HEK293 (cell line): ENCODE results near the gene SPATA6L.

Source experiments
- SP3 ChIP-seq: fragments of 450-650 bp; formaldehyde crosslinking; IDR thresholded peaks from 2 replicates; pipeline ENCODE4 v1.5.1; 2016; ENCODE audit warnings: missing biosample characterization, missing genetic modification characterization
- YY1 ChIP-seq: fragments of 450-650 bp; formaldehyde crosslinking; IDR thresholded peaks from 2 replicates; pipeline ENCODE4 v1.5.1; 2018; ENCODE audit warnings: missing biosample characterization, missing genetic modification characterization
- ZFP3 ChIP-seq: fragments of 450-650 bp; formaldehyde crosslinking; IDR thresholded peaks from 2 replicates; pipeline ENCODE4 v1.5.1; 2016; ENCODE audit warnings: low read depth, missing biosample characterization, missing genetic modification characterization
- ZNF138 ChIP-seq: fragments of 450-650 bp; formaldehyde crosslinking; IDR thresholded peaks from 2 replicates; pipeline ENCODE4 v1.5.1; 2016; ENCODE audit warnings: missing biosample characterization, missing genetic modification characterization, borderline replicate concordance
- ZNF211 ChIP-seq: fragments of 450-650 bp; formaldehyde crosslinking; IDR thresholded peaks from 2 replicates; pipeline ENCODE4 v1.5.1; 2016; ENCODE audit warnings: low read depth, missing biosample characterization, missing genetic modification characterization
- ZNF624 ChIP-seq: fragments of 450-650 bp; formaldehyde crosslinking; IDR thresholded peaks from 2 replicates; pipeline ENCODE4 v1.5.1; 2017; ENCODE audit warnings: missing biosample characterization, missing genetic modification characterization
- ZNF626 ChIP-seq: fragments of 450-650 bp; sonication (Bioruptor Pico); formaldehyde crosslinking; IDR thresholded peaks from 2 replicates; pipeline ENCODE4 v1.5.1; 2018; ENCODE audit warnings: missing biosample characterization, missing genetic modification characterization, inconsistent platforms
- TF ChIP-seq, protein P1 (sequence below): fragments of 450-650 bp; formaldehyde crosslinking; IDR thresholded peaks from 2 replicates; pipeline ENCODE4 v1.5.1; 2016; ENCODE audit warnings: missing biosample characterization, missing genetic modification characterization
- TF ChIP-seq, protein P2 (sequence below): fragments of 450-650 bp; formaldehyde crosslinking; IDR thresholded peaks from 2 replicates; pipeline ENCODE4 v1.5.1; 2017; ENCODE audit warnings: missing biosample characterization, missing genetic modification characterization

DNA sequence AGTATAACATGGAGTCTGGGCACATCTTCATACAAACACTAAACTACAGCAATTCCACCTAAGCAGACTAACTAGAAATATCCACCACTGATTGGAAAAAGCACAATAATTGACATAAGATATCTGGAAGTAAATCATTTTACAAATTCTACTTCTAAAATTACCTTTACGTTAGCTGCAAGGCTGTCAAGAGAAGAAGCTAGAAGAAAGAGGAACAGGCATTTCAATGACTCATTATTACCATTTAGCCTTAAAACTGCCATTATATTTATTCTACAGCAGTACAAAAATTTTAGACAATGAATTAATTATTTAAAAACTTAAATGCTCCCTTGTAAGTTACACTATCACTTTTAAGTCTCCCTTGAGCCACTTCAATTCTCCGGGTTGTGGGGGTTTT lies 47.6 kb downstream of the SPATA6L start:
- no peak for TF ChIP-seq ZNF138
- no peak for TF ChIP-seq SP3 (tag by site-specific recombination)
- TF ChIP-seq, protein P1, sequence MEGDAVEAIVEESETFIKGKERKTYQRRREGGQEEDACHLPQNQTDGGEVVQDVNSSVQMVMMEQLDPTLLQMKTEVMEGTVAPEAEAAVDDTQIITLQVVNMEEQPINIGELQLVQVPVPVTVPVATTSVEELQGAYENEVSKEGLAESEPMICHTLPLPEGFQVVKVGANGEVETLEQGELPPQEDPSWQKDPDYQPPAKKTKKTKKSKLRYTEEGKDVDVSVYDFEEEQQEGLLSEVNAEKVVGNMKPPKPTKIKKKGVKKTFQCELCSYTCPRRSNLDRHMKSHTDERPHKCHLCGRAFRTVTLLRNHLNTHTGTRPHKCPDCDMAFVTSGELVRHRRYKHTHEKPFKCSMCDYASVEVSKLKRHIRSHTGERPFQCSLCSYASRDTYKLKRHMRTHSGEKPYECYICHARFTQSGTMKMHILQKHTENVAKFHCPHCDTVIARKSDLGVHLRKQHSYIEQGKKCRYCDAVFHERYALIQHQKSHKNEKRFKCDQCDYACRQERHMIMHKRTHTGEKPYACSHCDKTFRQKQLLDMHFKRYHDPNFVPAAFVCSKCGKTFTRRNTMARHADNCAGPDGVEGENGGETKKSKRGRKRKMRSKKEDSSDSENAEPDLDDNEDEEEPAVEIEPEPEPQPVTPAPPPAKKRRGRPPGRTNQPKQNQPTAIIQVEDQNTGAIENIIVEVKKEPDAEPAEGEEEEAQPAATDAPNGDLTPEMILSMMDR (tag by site-specific recombination), result no peak
- TF ChIP-seq ZNF211 (tag by site-specific recombination), result no peak
- TF ChIP-seq ZFP3 (tag by site-specific recombination), result no peak
- TF ChIP-seq ZNF626 (tag by site-specific recombination), result no peak
- TF ChIP-seq, protein P2, sequence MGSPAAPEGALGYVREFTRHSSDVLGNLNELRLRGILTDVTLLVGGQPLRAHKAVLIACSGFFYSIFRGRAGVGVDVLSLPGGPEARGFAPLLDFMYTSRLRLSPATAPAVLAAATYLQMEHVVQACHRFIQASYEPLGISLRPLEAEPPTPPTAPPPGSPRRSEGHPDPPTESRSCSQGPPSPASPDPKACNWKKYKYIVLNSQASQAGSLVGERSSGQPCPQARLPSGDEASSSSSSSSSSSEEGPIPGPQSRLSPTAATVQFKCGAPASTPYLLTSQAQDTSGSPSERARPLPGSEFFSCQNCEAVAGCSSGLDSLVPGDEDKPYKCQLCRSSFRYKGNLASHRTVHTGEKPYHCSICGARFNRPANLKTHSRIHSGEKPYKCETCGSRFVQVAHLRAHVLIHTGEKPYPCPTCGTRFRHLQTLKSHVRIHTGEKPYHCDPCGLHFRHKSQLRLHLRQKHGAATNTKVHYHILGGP, result no peak
- TF ChIP-seq YY1 (tag by site-specific recombination), result no peak
- TF ChIP-seq ZNF624 (tag by site-specific recombination), result no peak
